ENCODE measurements around the gene POGZ. TPM values are rescaled to one million over a fixed set of nuclear protein-coding genes. Genes with fewer than 3 reads are reported as not detected.
"Not testable (repeated sequence)": the region's sequence is repeated elsewhere in the genome, so short reads cannot be mapped to it uniquely, and the experiment has no call there.

The POGZ gene
- total RNA-seq, 1 donor from 2014 or later, result 132 TPM

- peak; percentile 62 for DNase-seq (ENCODE audit: low spot score)
Measured at GRCh38 chr1:151443846-151444782, 15.2 kb downstream of the POGZ start.

GRCh38 chr1:151437396-151437795 lies 21.9 kb downstream of the POGZ start:
- H3K4me3 Mint-ChIP-seq (ENCODE audit: unreplicated experiment); H3K9me3 Mint-ChIP-seq (ENCODE audit: unreplicated experiment); H3K27me3 Mint-ChIP-seq (ENCODE audit: unreplicated experiment): not testable (repeated sequence)

More at GRCh38 chr1:151443846-151444782, 15.2 kb downstream of the POGZ start:
- TF ChIP-seq CTCF (IDR thresholded peaks at IDR 0.05; ENCODE audit: unreplicated experiment), result peak; percentile 48
- Mint-ChIP-seq H3K27me3 (ENCODE audit: unreplicated experiment) (no peaks in the 10 kb centered on the region), H3K4me3 (ENCODE audit: unreplicated experiment) (no peak overlapping the region), H3K4me1 (ENCODE audit: unreplicated experiment) (peaks cover 3% of the 10 kb centered on the region), H3K27ac (ENCODE audit: unreplicated experiment) (no peak overlapping the region), H3K36me3 (ENCODE audit: low read depth, unreplicated experiment) (no peaks in the 10 kb centered on the region), H3K9me3 (ENCODE audit: unreplicated experiment) (no peaks in the 10 kb centered on the region)

GRCh38 chr1:151436985-151437384 lies 22.3 kb downstream of the POGZ start:
- Mint-ChIP-seq H3K27me3 (ENCODE audit: unreplicated experiment) (peaks cover 1% of the 10 kb centered on the region), H3K27ac (ENCODE audit: unreplicated experiment) (no peak overlapping the region), H3K9me3 (ENCODE audit: unreplicated experiment) (no peaks in the 10 kb centered on the region), H3K4me3 (ENCODE audit: unreplicated experiment) (no peak overlapping the region), H3K4me1 (ENCODE audit: unreplicated experiment) (no peaks in the 10 kb centered on the region), H3K36me3 (ENCODE audit: low read depth, unreplicated experiment) (no peaks in the 10 kb centered on the region)
- DNase-seq (ENCODE audit: low spot score), result no peak
- no peak for TF ChIP-seq CTCF (IDR thresholded peaks at IDR 0.05; ENCODE audit: unreplicated experiment)

More at GRCh38 chr1:151437396-151437795, 21.9 kb downstream of the POGZ start:
- H3K36me3 Mint-ChIP-seq (ENCODE audit: low read depth, unreplicated experiment); DNase-seq (ENCODE audit: low spot score); H3K4me1 Mint-ChIP-seq (ENCODE audit: unreplicated experiment); H3K27ac Mint-ChIP-seq (ENCODE audit: unreplicated experiment): not testable (repeated sequence)

GRCh38 chr1:151435174-151435573 lies 24.1 kb downstream of the POGZ start:
- no peaks in the 10 kb centered on the region for H3K9me3 Mint-ChIP-seq (ENCODE audit: unreplicated experiment)
- peaks cover 1% of the 10 kb centered on the region for H3K36me3 Mint-ChIP-seq (ENCODE audit: low read depth, unreplicated experiment)
- DNase-seq (ENCODE audit: low spot score), result no peak
- no peak for TF ChIP-seq CTCF (IDR thresholded peaks at IDR 0.05; ENCODE audit: unreplicated experiment)
- H3K4me3 Mint-ChIP-seq (ENCODE audit: unreplicated experiment), result no peak overlapping the region
- H3K4me1 Mint-ChIP-seq (ENCODE audit: unreplicated experiment), result no peaks in the 10 kb centered on the region
- peaks cover 1% of the 10 kb centered on the region for H3K27me3 Mint-ChIP-seq (ENCODE audit: unreplicated experiment)
- H3K27ac Mint-ChIP-seq (ENCODE audit: unreplicated experiment), result no peak overlapping the region

GRCh38 chr1:151433827-151434226 lies 25.5 kb downstream of the POGZ start:
- not testable (repeated sequence) for H3K4me1 Mint-ChIP-seq (ENCODE audit: unreplicated experiment); H3K27ac Mint-ChIP-seq (ENCODE audit: unreplicated experiment)

GRCh38 chr1:151428068-151428467 lies 31.2 kb downstream of the POGZ start:
- peaks cover 3% of the 10 kb centered on the region for H3K27me3 Mint-ChIP-seq (ENCODE audit: unreplicated experiment)
- H3K9me3 Mint-ChIP-seq (ENCODE audit: unreplicated experiment), result no peaks in the 10 kb centered on the region
- no peak for DNase-seq (ENCODE audit: low spot score)
- no peak for TF ChIP-seq CTCF (IDR thresholded peaks at IDR 0.05; ENCODE audit: unreplicated experiment)
- H3K4me3 Mint-ChIP-seq (ENCODE audit: unreplicated experiment), result no peak overlapping the region
- H3K36me3 Mint-ChIP-seq (ENCODE audit: low read depth, unreplicated experiment), result peaks cover 34% of the 10 kb centered on the region
- H3K4me1 Mint-ChIP-seq (ENCODE audit: unreplicated experiment), result peaks cover 24% of the 10 kb centered on the region
- no peak overlapping the region for H3K27ac Mint-ChIP-seq (ENCODE audit: unreplicated experiment)

More at GRCh38 chr1:151433827-151434226, 25.5 kb downstream of the POGZ start:
- H3K9me3 Mint-ChIP-seq (ENCODE audit: unreplicated experiment); H3K36me3 Mint-ChIP-seq (ENCODE audit: low read depth, unreplicated experiment); DNase-seq (ENCODE audit: low spot score); H3K4me3 Mint-ChIP-seq (ENCODE audit: unreplicated experiment); H3K27me3 Mint-ChIP-seq (ENCODE audit: unreplicated experiment): not testable (repeated sequence)
